Measurements from ENCODE around the gene LRRC4B.
A peak's percentile ranks its signal among the peaks of the same experiment; 100 is the strongest.
"Not testable (repeated sequence)": the region's sequence is repeated elsewhere in the genome, so short reads cannot be mapped to it uniquely, and the experiment has no call there.

Gene LRRC4B

DNA sequence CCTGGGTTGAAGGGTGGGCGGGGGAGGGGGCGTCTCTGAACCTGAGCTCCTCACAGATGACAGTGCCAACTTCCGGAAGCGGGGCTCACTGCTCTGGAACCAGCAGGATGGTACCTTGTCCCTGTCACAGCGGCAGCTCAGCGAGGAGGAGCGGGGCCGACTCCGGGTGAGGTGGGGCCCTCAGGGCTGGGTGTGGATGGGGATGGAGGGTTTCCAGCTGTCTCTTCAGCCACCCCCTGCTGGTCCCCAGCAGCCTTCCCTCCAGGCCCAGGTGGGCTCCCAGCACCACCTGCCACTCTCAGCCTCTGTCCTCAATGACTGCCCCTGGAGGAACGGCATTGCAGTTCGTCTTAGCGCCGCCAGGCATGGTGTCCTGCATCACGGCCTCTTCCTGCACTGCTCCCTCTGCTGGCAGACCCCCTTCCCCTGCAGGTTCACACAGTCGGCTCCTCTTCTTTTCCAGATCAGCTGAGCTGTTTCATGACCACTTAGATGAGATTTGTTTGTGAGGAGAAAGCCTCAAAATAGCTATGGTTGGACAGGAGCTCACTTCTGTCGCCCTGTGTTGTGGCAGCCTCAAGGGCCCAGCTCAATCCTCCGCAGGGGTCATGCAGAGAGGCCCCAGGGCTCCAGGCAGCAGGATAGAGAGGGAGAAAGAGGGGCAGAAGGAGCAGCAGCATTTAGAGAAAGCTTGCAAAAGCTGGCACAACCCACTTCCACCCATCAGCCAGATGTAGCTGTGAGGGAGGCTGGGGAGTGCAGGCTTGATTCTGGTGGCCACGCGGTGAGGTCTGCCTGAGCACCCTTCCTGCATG, 89.1 kb downstream of the LRRC4B start:
- DNase-seq (no peak), ATAC-seq (replicated peaks) (no peak)
- peaks cover 28 to 46% of the 10 kb centered on the region in 2 donors for H3K4me1 Mint-ChIP-seq
- H3K27me3 Mint-ChIP-seq = no peaks in the 10 kb centered on the region
- peaks cover 0 to 4% of the 10 kb centered on the region in 2 donors for H3K9me3 Mint-ChIP-seq
- no peak overlapping the region for H3K27ac Mint-ChIP-seq
- H3K4me3 Mint-ChIP-seq = no peak overlapping the region
- H3K36me3 Mint-ChIP-seq = peaks cover 34 to 53% of the 10 kb centered on the region in 2 donors

DNA sequence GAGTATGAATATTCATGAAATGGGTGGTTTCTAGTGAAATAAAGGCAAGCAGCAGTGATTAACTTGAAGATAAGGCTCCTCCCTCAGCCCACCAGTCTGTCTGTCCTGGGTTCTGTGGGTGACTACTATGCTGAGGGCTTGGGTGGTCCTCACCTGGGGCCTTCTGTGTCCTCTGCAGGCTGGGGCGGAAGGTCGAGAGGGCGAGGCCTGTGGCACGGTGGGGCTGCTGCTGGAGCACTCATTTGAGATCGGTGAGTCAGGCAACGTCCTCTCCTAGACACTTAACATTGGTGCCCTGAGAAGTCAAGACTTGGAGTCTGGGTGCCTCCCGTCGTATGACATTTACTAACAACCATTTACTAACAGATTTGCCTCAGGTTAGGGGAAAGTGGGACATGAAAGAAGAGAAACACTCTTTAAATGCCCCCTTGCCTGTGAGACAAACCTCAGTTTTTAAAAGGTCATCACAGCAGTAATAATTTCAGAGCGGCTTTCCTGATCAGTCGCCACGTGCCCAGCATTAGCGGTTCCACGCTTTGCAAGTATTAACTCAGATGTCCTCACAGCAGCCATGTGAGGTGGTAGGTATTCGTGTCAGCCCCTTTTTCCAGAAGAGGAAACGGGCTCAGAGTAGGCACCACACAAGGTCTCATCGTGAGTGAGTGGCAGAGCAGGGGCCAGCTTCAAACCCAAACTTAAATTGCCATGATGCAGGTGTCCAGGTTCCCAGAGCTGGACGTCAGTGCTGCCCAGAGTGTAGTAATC, 90.3 kb downstream of the LRRC4B start:
- DNase-seq (no peak), ATAC-seq (replicated peaks) (no peak)
- H3K4me1 Mint-ChIP-seq = peaks cover 28 to 46% of the 10 kb centered on the region in 2 donors
- peak overlapping the region; percentile 63 for H3K27ac Mint-ChIP-seq
- no peaks in the 10 kb centered on the region for H3K27me3 Mint-ChIP-seq
- peak overlapping the region; percentile 99 to 100 for H3K4me3 Mint-ChIP-seq
- peaks cover 30 to 46% of the 10 kb centered on the region in 2 donors for H3K36me3 Mint-ChIP-seq
- H3K9me3 Mint-ChIP-seq = peaks cover 0 to 4% of the 10 kb centered on the region in 2 donors

DNA sequence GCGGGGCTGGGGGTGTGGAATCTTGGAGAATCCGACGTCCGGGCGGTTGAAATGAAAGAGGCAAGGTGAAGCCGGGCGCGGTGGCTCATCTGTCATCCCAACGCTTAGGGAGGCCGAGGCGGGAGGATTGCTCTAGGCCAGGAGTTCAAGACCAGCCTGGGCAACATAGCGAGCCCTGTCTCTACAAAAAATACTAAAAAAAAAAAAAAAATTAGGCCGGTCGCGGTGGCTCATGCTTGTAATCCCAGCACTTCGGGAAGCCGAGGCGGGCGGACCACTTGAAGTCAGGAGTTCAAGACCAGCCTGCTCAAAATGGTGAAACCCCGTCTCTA, 91.4 kb downstream of the LRRC4B start:
- H3K4me3 Mint-ChIP-seq = peak overlapping the region; percentile 99 to 100
- ATAC-seq (replicated peaks) = no peak
- peaks cover 25 to 38% of the 10 kb centered on the region in 2 donors for H3K36me3 Mint-ChIP-seq
- H3K27ac Mint-ChIP-seq = peak overlapping the region; percentile 98
- H3K9me3 Mint-ChIP-seq = peaks cover 0 to 4% of the 10 kb centered on the region in 2 donors
- H3K27me3 Mint-ChIP-seq = no peaks in the 10 kb centered on the region
- no peak for DNase-seq
- H3K4me1 Mint-ChIP-seq = peaks cover 30 to 46% of the 10 kb centered on the region in 2 donors

DNA sequence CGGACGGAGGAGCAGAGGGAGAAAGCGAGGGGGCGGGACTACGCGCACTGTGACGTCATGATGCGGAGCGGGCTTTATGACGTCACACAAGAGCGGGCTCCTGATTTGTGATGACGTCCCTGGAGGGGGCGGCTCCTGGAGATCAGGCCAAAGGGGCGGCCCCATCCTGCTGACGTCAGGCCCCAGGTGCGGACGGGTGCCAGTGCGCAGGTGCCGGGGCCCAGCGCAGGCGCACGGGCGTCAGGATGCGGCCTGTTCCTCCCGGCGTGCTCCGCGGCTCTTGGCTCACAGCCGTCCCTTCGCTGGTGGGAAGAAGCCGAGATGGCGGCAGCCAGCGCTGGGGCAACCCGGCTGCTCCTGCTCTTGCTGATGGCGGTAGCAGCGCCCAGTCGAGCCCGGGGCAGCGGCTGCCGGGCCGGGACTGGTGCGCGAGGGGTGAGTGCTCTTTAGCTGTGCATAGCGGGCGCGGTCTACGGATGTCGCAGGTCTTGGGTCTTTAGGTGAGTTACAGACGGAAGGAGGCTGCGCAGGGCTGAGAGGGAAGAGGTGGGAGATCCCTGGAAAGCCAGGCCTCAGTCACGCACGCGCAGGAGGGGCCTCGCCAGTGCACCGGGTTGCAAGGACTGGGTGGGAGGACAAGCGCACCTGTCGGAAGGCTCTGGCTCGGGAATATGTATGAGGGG, 91.9 kb downstream of the LRRC4B start, which contains the start of the genes EMC10 and GARIN5A:
EMC10 (plus strand) TSS at position 284 of the 683 bp plus-strand sequence; CDS start at position 322, 38 bp downstream.
GARIN5A (minus strand) TSS at position 625 of the 683 bp plus-strand sequence; CDS start at position 165, 460 bp downstream.
- Mint-ChIP-seq H3K4me3 (peak within 1 kb of the TSS; percentile 99 to 100), H3K4me1 (peaks cover 30 to 46% of the 10 kb centered on the region in 2 donors), H3K36me3 (peaks cover 25 to 37% of the 10 kb centered on the region in 2 donors), H3K9me3 (peaks cover 0 to 4% of the 10 kb centered on the region in 2 donors), H3K27me3 (no peaks in the 10 kb centered on the region), H3K27ac (peak within 1 kb of the TSS; percentile 98)
- DNase-seq = peak; percentile 96
- ATAC-seq (replicated peaks) = peak; percentile 96 to 98

DNA sequence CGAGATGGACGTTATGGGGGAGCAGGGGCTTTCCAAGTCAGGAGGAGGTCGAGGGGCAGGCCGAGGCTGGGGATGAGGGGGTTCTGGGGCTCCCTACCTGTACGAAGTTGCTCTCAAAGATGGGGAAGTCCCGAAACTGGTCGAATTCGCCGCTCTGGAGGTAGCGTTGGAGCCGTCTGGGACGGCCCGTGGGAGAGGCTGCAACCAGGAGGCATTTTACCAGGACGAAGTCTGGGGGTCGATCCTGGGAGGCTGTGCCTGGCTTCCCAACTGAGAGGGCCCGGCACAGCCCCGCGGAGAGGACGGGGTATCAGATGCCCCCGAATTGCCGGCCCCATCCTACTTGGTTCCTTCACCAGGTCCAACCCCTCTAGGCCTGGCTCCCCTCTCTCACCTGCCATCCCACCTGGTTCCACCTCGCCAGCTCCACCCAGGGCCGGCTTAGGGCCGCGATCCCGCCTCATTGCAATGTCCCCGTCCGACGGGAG, 92.5 kb downstream of the LRRC4B start:
- Mint-ChIP-seq H3K36me3 (peaks cover 19 to 32% of the 10 kb centered on the region in 2 donors), H3K4me3 (peak overlapping the region; percentile 99 to 100), H3K4me1 (peaks cover 27 to 40% of the 10 kb centered on the region in 2 donors), H3K9me3 (peaks cover 0 to 4% of the 10 kb centered on the region in 2 donors), H3K27ac (peak overlapping the region; percentile 98), H3K27me3 (no peaks in the 10 kb centered on the region)
- ATAC-seq (replicated peaks) (peak in 1 of 2 donors; percentile 8), DNase-seq (no peak)

DNA sequence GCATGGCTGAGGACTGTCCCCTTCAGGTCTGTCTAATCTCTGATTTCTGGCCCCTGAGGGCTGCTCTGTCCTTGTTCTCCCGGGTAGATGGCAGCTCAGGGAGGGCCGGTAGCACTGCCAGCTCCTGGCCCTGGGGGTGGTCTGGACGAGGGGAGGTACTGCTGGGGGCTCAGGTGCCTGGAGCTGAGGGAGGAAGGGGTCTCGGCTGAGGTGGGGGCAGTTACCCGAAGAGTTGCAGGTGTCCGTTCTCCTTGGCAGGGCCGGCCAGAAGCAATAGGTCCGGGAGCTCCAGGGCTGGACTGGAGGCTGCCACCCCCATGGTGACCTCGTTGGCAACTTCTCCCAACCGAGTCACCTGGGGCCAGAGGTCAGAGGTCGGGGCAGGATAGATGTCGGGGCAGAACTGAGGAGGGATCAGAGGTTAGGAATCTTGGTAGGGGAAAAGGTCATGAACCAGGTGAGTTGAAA, 93.1 kb downstream of the LRRC4B start:
- DNase-seq (no peak), ATAC-seq (replicated peaks) (no peak)
- Mint-ChIP-seq H3K4me1 (peaks cover 27 to 40% of the 10 kb centered on the region in 2 donors), H3K9me3 (peaks cover 0 to 4% of the 10 kb centered on the region in 2 donors), H3K36me3 (peaks cover 18 to 29% of the 10 kb centered on the region in 2 donors), H3K27ac (peak overlapping the region; percentile 98), H3K4me3 (peak overlapping the region; percentile 62 to 100), H3K27me3 (no peaks in the 10 kb centered on the region)

DNA sequence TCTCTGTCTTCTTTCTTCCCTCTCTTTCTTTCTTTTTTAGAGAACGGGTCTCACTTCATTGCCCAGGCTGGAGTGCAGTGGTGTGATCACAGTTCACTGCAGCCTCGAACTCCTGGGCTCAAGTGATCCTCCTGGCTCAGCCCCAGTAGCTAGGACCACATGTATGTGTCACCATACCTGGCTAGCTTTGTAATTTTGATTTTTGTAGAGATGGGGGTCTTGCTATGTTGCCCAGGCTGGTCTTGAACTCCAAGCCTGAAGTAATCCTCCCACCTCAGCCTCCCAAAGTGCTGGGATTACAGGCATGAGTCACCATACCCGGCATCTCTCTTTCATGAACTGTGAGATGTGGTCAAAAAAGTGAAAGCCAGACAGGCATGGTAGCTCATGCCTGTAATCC, 94.9 kb downstream of the LRRC4B start:
- H3K36me3 Mint-ChIP-seq = peaks cover 11 to 19% of the 10 kb centered on the region in 2 donors
- H3K4me1 Mint-ChIP-seq = peaks cover 24 to 31% of the 10 kb centered on the region in 2 donors
- ATAC-seq (replicated peaks); DNase-seq; H3K27me3 Mint-ChIP-seq; H3K27ac Mint-ChIP-seq; H3K4me3 Mint-ChIP-seq; H3K9me3 Mint-ChIP-seq: not testable (repeated sequence)

DNA sequence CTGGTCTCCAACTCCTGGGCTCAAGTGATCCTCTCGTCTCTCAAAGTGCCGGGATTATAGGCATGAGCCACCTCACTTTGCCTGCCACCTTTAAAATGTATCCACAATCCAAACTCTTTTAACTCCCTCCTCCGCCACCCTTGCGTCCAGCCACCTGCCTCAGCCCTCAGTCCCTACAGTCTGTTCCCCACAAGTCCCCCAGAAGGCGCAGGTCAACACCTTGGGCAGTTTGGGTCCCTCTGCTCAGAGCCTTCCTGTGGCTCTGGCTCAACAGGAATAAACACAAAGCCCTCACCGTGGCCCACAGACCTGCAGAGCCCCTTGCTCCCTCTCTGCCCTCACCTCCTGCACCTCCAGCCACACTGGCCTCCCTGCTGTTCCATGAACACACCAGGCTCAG, 99.4 kb downstream of the LRRC4B start:
- H3K27me3 Mint-ChIP-seq = no peaks in the 10 kb centered on the region
- peaks cover 0 to 2% of the 10 kb centered on the region in 2 donors for H3K4me1 Mint-ChIP-seq
- ATAC-seq (replicated peaks) (no peak), DNase-seq (no peak)
- H3K27ac Mint-ChIP-seq = no peak overlapping the region
- no peaks in the 10 kb centered on the region for H3K9me3 Mint-ChIP-seq
- H3K4me3 Mint-ChIP-seq = no peak overlapping the region
- H3K36me3 Mint-ChIP-seq = no peaks in the 10 kb centered on the region

DNA sequence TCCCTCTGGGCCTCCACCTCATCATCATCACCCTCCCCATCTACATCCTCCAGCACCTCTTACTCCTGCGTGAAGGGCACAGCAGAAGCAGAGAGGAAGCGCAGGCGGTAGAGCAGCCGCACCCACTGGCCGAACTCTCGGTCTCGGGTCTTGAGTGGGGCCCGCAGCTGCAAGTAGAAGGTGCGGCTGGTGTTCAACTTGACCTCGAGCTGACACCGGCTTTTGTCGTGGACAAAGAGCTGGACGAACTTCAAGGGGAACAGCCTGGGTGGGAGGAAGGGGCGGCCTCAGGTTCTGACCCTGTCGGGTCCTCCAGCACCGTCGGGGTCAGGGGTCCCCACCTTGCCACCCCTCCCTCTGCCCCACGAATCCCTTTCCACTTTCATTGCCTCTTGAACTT, 100.7 kb downstream of the LRRC4B start:
- H3K4me3 Mint-ChIP-seq = no peak overlapping the region
- no peaks in the 10 kb centered on the region for H3K36me3 Mint-ChIP-seq
- H3K27ac Mint-ChIP-seq = no peak overlapping the region
- H3K9me3 Mint-ChIP-seq = no peaks in the 10 kb centered on the region
- H3K27me3 Mint-ChIP-seq = no peaks in the 10 kb centered on the region
- H3K4me1 Mint-ChIP-seq = peaks cover 0 to 2% of the 10 kb centered on the region in 2 donors
- DNase-seq = no peak
- ATAC-seq (replicated peaks) = no peak

All from stimulated activated naive B cell treated with anti-CD40 and anti-IgM and Interleukin-4, amounts not matched to agents 10 μg/mL and 1 μg/mL and 100 μg/mL, for 72 hours (primary cell).